WTC11 (cell line): ENCODE measurements around the gene RDH8. TPM values are rescaled to one million over a fixed set of nuclear protein-coding genes. Genes with fewer than 3 reads are reported as not detected.

Experiments
- ATAC-seq: fragments of 200-7000 bp; cut with Tn5 transposase; 2 replicates; pipeline ENCODE4 v1.10.0; 2021; ENCODE audit warnings: mild to moderate bottlenecking, moderate library complexity
- CTCF ChIA-PET: fragments of 300-600 bp; sonication (Branson Sonifier 250); formaldehyde crosslinking; loops from one replicate; lab custom pipeline; 2021; ENCODE audit warnings: antibody characterized with exemption; lab: Charles Lee
- POLR2A ChIA-PET: fragments of 350-600 bp; sonication (Branson Sonifier 250); formaldehyde crosslinking; loops from one replicate; lab custom pipeline; 2021; ENCODE audit warnings: antibody characterized with exemption; lab: Charles Lee
- DNase-seq: peaks from one replicate; pipeline ENCODE4 v3.0.0; 2021; ENCODE audit warnings: low spot score
- H3K27ac Mint-ChIP-seq: 2 replicates; pipeline ENCODE4 v1.8.0; 2021; ENCODE audit warnings: mixed read lengths
- H3K27me3 Mint-ChIP-seq: 2 replicates; pipeline ENCODE4 v1.8.0; 2021; ENCODE audit warnings: low read depth, mild to moderate bottlenecking, moderate library complexity, mixed read lengths
- H3K36me3 Mint-ChIP-seq: 2 replicates; pipeline ENCODE4 v1.8.0; 2021; ENCODE audit warnings: mixed read lengths
- H3K4me1 Mint-ChIP-seq: 2 replicates; pipeline ENCODE4 v1.8.0; 2022; ENCODE audit warnings: mixed read lengths
- H3K4me3 Mint-ChIP-seq: 2 replicates; pipeline ENCODE4 v1.8.0; 2021; ENCODE audit warnings: mild to moderate bottlenecking, moderate library complexity, mixed read lengths
- H3K9me3 Mint-ChIP-seq: 2 replicates; pipeline ENCODE4 v1.8.0; 2021; ENCODE audit warnings: mixed read lengths
- ATF1 ChIP-seq: sonication (generic); formaldehyde crosslinking; IDR thresholded peaks from 2 replicates; pipeline ENCODE4 v1.8.1; 2023; ENCODE audit warnings: mild to moderate bottlenecking, moderate library complexity, missing genetic modification reagents
- E2F1 ChIP-seq: sonication (generic); formaldehyde crosslinking; IDR thresholded peaks from 2 replicates; pipeline ENCODE4 v1.8.0; 2022; ENCODE audit warnings: mild to moderate bottlenecking, missing genetic modification reagents
- FOXP1 ChIP-seq: sonication (generic); formaldehyde crosslinking; IDR thresholded peaks from 2 replicates; pipeline ENCODE4 v1.8.0; 2022; ENCODE audit warnings: missing genetic modification reagents, mild to moderate bottlenecking, moderate library complexity, borderline replicate concordance
- GABPB1 ChIP-seq: sonication (generic); formaldehyde crosslinking; IDR thresholded peaks from 2 replicates; pipeline ENCODE4 v1.8.1; 2023; ENCODE audit warnings: mild to moderate bottlenecking, missing genetic modification reagents
- HMGA2 ChIP-seq: fragments of 250-450 bp; sonication (Bioruptor Pico); IDR thresholded peaks from 2 replicates; pipeline ENCODE4 v1.4.0; 2021; ENCODE audit warnings: mild to moderate bottlenecking, moderate library complexity
- NFE2L1 ChIP-seq: sonication (generic); formaldehyde crosslinking; IDR thresholded peaks from 2 replicates; pipeline ENCODE4 v1.8.1; 2023; ENCODE audit warnings: missing genetic modification reagents
- NR3C1 ChIP-seq: sonication (generic); formaldehyde crosslinking; conservative IDR thresholded peaks from 2 replicates; pipeline ENCODE4 v1.8.1; 2023; ENCODE audit warnings: low read depth, mild to moderate bottlenecking, missing genetic modification reagents
- RELA ChIP-seq: sonication (generic); formaldehyde crosslinking; IDR thresholded peaks from 2 replicates; pipeline ENCODE4 v1.8.1; 2022; ENCODE audit warnings: missing genetic modification reagents, mild to moderate bottlenecking, borderline replicate concordance
- RORB ChIP-seq: fragments of 250-450 bp; sonication (Bioruptor Pico); IDR thresholded peaks from 2 replicates; pipeline ENCODE4 v1.9.0; 2021; ENCODE audit warnings: mild to moderate bottlenecking
- TCF7 ChIP-seq: sonication (generic); formaldehyde crosslinking; IDR thresholded peaks from 2 replicates; pipeline ENCODE4 v1.8.0; 2022; ENCODE audit warnings: mild to moderate bottlenecking, low read depth, missing genetic modification reagents, moderate library complexity
- TEAD1 ChIP-seq: sonication (generic); formaldehyde crosslinking; IDR thresholded peaks from 2 replicates; pipeline ENCODE4 v1.8.0; 2022; ENCODE audit warnings: mild to moderate bottlenecking, missing genetic modification reagents
- ZBTB21 ChIP-seq: sonication (generic); formaldehyde crosslinking; IDR thresholded peaks from 2 replicates; pipeline ENCODE4 v1.8.1; 2023; ENCODE audit warnings: mild to moderate bottlenecking, missing genetic modification reagents, borderline replicate concordance
- ZNF263 ChIP-seq: sonication (generic); formaldehyde crosslinking; IDR thresholded peaks from 2 replicates; pipeline ENCODE4 v1.8.1; 2022; ENCODE audit warnings: low read depth, mild to moderate bottlenecking, moderate library complexity, missing genetic modification reagents
- total RNA-seq: library from RNA; stranded (reverse); gene quantifications from 3 replicates; pipeline ENCODE4 v1.2.3, GENCODE V29; 2021
- TF ChIP-seq, protein P1 (sequence below): sonication (generic); formaldehyde crosslinking; IDR thresholded peaks from 2 replicates; pipeline ENCODE4 v1.8.1; 2023; ENCODE audit warnings: mild to moderate bottlenecking, missing genetic modification reagents
- TF ChIP-seq, protein P2 (sequence below): sonication (generic); formaldehyde crosslinking; conservative IDR thresholded peaks from 2 replicates; pipeline ENCODE4 v1.8.1; 2023; ENCODE audit warnings: mild to moderate bottlenecking, low read depth, missing genetic modification reagents, moderate library complexity
- TF ChIP-seq, protein P3 (sequence below): fragments of 250-450 bp; sonication (Bioruptor Pico); IDR thresholded peaks from 2 replicates; pipeline ENCODE4 v1.8.0; 2021; ENCODE audit warnings: mild to moderate bottlenecking

RDH8 gene
- total RNA-seq, 1 experiment from 2014 or later: not detected

DNA sequence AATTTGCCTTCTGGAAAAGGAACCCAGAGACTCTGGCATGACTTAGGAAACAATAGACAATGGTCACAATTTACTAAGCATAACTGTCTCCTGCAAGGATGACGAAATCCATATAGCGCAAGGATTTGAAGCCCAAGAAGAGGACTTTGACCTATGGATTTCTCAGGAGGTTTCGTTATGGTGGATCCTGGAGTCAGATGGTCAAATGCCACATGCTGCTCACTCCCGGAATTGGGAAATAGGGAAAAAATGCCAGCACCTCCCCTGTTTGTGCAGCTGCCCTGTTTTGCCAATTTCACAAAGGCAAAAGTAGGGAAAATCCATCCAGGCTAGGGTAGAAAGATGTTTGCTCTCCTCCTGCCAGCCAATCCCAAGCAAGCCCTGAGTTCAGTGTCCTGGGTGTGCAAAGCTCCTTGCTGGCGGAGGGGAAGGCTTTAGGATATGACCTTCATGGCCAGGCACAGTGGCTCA is 23.4 kb downstream of the RDH8 start:
- H3K27me3 Mint-ChIP-seq: peaks cover 36% of the 10 kb centered on the region
- POLR2A ChIA-PET: no interaction called here

GRCh38 chr19:10037367-10037766 is 24.1 kb downstream of the RDH8 start:
- Mint-ChIP-seq H3K36me3 (peaks cover 6% of the 10 kb centered on the region), H3K4me1 (peaks cover 9% of the 10 kb centered on the region), H3K4me3 (no peak overlapping the region), H3K27me3 (peaks cover 43% of the 10 kb centered on the region), H3K27ac (no peak overlapping the region), H3K9me3 (peaks cover 25% of the 10 kb centered on the region)
- ChIA-PET POLR2A (no interaction called here), CTCF (interaction anchor here (1.3 kb wide), 1 partner anchor 28 kb away, joined by 3 read pairs; no protein-coding TSS in a partner anchor)
- no peak for TF ChIP-seq TEAD1 (CRISPR knock-in tag)
- TF ChIP-seq, protein P1, sequence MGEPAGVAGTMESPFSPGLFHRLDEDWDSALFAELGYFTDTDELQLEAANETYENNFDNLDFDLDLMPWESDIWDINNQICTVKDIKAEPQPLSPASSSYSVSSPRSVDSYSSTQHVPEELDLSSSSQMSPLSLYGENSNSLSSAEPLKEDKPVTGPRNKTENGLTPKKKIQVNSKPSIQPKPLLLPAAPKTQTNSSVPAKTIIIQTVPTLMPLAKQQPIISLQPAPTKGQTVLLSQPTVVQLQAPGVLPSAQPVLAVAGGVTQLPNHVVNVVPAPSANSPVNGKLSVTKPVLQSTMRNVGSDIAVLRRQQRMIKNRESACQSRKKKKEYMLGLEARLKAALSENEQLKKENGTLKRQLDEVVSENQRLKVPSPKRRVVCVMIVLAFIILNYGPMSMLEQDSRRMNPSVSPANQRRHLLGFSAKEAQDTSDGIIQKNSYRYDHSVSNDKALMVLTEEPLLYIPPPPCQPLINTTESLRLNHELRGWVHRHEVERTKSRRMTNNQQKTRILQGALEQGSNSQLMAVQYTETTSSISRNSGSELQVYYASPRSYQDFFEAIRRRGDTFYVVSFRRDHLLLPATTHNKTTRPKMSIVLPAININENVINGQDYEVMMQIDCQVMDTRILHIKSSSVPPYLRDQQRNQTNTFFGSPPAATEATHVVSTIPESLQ (CRISPR knock-in tag): no peak
- ATAC-seq: no peak
- DNase-seq: no peak

More for the DNA sequence above, 23.4 kb downstream of the RDH8 start:
- peak; percentile 42; the same call in 1 of the 2 replicates for TF ChIP-seq GABPB1 (CRISPR knock-in tag)
- no peak for TF ChIP-seq NFE2L1 (CRISPR knock-in tag)
- Mint-ChIP-seq H3K36me3 (peaks cover 3% of the 10 kb centered on the region; the same call in 1 of the 2 replicates), H3K4me1 (peaks cover 9% of the 10 kb centered on the region), H3K27ac (no peak overlapping the region), H3K9me3 (peaks cover 19% of the 10 kb centered on the region), H3K4me3 (no peak overlapping the region)
- DNase-seq (no peak), ATAC-seq (no peak)
- CTCF ChIA-PET: no interaction called here

GRCh38 chr19:10037809-10038208 is 24.5 kb downstream of the RDH8 start:
- ATAC-seq (no peak), DNase-seq (no peak)
- ChIA-PET CTCF (interaction anchor here (1.3 kb wide), 1 partner anchor 29 kb away, joined by 3 read pairs; no protein-coding TSS in a partner anchor), POLR2A (no interaction called here)
- Mint-ChIP-seq H3K36me3 (peaks cover 11% of the 10 kb centered on the region), H3K27ac (no peak overlapping the region), H3K4me1 (peaks cover 6% of the 10 kb centered on the region), H3K27me3 (peaks cover 45% of the 10 kb centered on the region), H3K4me3 (no peak overlapping the region), H3K9me3 (peaks cover 30% of the 10 kb centered on the region)
- TF ChIP-seq, protein P2, sequence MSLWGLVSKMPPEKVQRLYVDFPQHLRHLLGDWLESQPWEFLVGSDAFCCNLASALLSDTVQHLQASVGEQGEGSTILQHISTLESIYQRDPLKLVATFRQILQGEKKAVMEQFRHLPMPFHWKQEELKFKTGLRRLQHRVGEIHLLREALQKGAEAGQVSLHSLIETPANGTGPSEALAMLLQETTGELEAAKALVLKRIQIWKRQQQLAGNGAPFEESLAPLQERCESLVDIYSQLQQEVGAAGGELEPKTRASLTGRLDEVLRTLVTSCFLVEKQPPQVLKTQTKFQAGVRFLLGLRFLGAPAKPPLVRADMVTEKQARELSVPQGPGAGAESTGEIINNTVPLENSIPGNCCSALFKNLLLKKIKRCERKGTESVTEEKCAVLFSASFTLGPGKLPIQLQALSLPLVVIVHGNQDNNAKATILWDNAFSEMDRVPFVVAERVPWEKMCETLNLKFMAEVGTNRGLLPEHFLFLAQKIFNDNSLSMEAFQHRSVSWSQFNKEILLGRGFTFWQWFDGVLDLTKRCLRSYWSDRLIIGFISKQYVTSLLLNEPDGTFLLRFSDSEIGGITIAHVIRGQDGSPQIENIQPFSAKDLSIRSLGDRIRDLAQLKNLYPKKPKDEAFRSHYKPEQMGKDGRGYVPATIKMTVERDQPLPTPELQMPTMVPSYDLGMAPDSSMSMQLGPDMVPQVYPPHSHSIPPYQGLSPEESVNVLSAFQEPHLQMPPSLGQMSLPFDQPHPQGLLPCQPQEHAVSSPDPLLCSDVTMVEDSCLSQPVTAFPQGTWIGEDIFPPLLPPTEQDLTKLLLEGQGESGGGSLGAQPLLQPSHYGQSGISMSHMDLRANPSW (CRISPR knock-in tag): no peak

GRCh38 chr19:10043286-10043927 is 30.1 kb downstream of the RDH8 start:
- POLR2A ChIA-PET: no interaction called here
- Mint-ChIP-seq H3K4me1 (no peaks in the 10 kb centered on the region), H3K4me3 (no peak overlapping the region), H3K36me3 (peaks cover 26% of the 10 kb centered on the region), H3K9me3 (peaks cover 63% of the 10 kb centered on the region), H3K27ac (no peak overlapping the region), H3K27me3 (peaks cover 75% of the 10 kb centered on the region)
- no peak for ATAC-seq
- TF ChIP-seq E2F1 (no peak), ZBTB21 (CRISPR knock-in tag) (no peak), RELA (no peak), RORB (CRISPR knock-in tag) (no peak), FOXP1 (CRISPR knock-in tag) (no peak), HMGA2 (no peak), ZNF263 (no peak), NR3C1 (no peak), ATF1 (CRISPR knock-in tag) (no peak), NFE2L1 (CRISPR knock-in tag) (no peak), GABPB1 (CRISPR knock-in tag) (no peak), TCF7 (CRISPR knock-in tag) (no peak)
- TF ChIP-seq, protein P3, sequence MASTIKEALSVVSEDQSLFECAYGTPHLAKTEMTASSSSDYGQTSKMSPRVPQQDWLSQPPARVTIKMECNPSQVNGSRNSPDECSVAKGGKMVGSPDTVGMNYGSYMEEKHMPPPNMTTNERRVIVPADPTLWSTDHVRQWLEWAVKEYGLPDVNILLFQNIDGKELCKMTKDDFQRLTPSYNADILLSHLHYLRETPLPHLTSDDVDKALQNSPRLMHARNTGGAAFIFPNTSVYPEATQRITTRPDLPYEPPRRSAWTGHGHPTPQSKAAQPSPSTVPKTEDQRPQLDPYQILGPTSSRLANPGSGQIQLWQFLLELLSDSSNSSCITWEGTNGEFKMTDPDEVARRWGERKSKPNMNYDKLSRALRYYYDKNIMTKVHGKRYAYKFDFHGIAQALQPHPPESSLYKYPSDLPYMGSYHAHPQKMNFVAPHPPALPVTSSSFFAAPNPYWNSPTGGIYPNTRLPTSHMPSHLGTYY: no peak
- CTCF ChIA-PET: no interaction called here
- DNase-seq: no peak
